ENCODE data around the gene NMNAT2. TPM values are rescaled to one million over a fixed set of nuclear protein-coding genes. Genes with fewer than 3 reads are reported as not detected.
A peak's percentile ranks its signal among the peaks of the same experiment; 100 is the strongest.

NMNAT2 gene
- total and polyA plus RNA-seq, 2 of the 4 experiments (the other 2 are of a cell fraction) = 0.36 to 2.4 TPM

DNA sequence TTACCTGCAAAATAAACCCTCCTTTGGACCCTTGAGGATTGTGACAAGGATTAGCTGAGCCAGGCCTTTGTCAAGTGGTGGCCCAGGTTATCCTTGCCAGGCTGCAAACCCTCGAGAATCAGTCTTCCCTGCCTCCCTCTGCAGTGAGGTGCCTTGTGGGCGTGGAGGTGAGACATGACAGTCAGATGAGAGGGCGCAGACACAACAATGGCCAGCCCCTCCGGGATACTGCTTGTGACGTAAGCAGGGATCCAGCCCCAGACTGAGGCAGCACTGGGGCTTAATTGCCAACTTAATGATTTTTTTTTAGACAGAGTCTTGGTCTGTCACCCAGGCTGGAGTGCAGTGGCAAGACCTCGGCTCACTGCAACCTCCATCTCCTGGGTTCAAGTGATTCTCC is 127.6 kb downstream of the NMNAT2 start:
- DNase-seq (no peak), ATAC-seq (ENCODE audit: low read depth) (no peak)
- Histone ChIP-seq H2BK15ac (ENCODE audit: low read depth, low read length) (0 out of 3 replicates have a peak overlapping the region, but pooled peaks have one; percentile 28), H3K18ac (ENCODE audit: low read depth, low read length) (no peak overlapping the region), H3K79me1 (ENCODE audit: low read depth in 1 of 2, low read length in 2 of 2) (no peaks in the 10 kb centered on the region), H3K4me2 (ENCODE audit: low read depth, low read length) (no peak overlapping the region), H3K14ac (replicated peaks; ENCODE audit: low read depth, low read length) (no peak overlapping the region), H2BK5ac (ENCODE audit: low read depth, low read length, poor library complexity, severe bottlenecking) (no peak overlapping the region), H2BK20ac (ENCODE audit: low read depth, low read length) (peak overlapping the region; percentile 1), H3K36me3 (ENCODE audit: control insufficient read depth, insufficient read depth, low read length) (no peaks in the 10 kb centered on the region), H2AFZ (replicated peaks; ENCODE audit: low read length, poor library complexity) (no peak overlapping the region), H4K91ac (ENCODE audit: insufficient read depth, low read depth, low read length) (no peak overlapping the region), H4K8ac (ENCODE audit: low read depth in 2 of 2, low read length in 2 of 2) (no peak overlapping the region), H3K4me3 (ENCODE audit: insufficient read depth, low read depth, low read length) (no peak overlapping the region), H3K27me3 (ENCODE audit: control insufficient read depth, insufficient read depth, low read length) (no peaks in the 10 kb centered on the region), H4K5ac (ENCODE audit: low read depth, low read length) (no peak overlapping the region), H3K9ac (ENCODE audit: low read depth, low read length) (no peak overlapping the region), H3K9me1 (ENCODE audit: insufficient read depth, low read length) (peaks cover 12% of the 10 kb centered on the region; the same call in 1 of the 2 replicates), H3K9me3 (ENCODE audit: control insufficient read depth, insufficient read depth, low read length) (0 out of 2 replicates have a peak, but pooled peaks cover 2% of the 10 kb centered on the region), H2AK5ac (ENCODE audit: low read depth, low read length) (no peak overlapping the region), H2BK120ac (ENCODE audit: low read depth, low read length) (no peak overlapping the region), H3K23ac (ENCODE audit: low read depth, low read length) (no peak overlapping the region), H3K56ac (ENCODE audit: extremely low read depth, insufficient read depth, low read length) (no peak overlapping the region), H3K27ac (ENCODE audit: insufficient read depth, low read length) (no peak overlapping the region), H2AK9ac (replicated peaks; ENCODE audit: low read depth, low read length, poor library complexity) (no peak overlapping the region), H3K4ac (ENCODE audit: low read depth, low read length) (peak overlapping the region; percentile 50; the same call in 1 of the 2 replicates), H4K20me1 (ENCODE audit: insufficient read depth, low read length) (no peaks in the 10 kb centered on the region), H3K4me1 (ENCODE audit: control insufficient read depth, insufficient read depth, low read length) (peaks cover 15% of the 10 kb centered on the region)
- dilution Hi-C loops (cut with HindIII; ENCODE audit: low sequenced_read_pairs, unreplicated experiment) = no loop called here
- CTCF ChIA-PET = no interaction called here
- WGBS, 2 experiments (ENCODE audit: extremely low coverage in 2 of 2, insufficient read length in 1 of 2) = 71% methylated on average over 4 of the region's 6 CpGs; no CpG with 5 or more reads in 1 of the 2 experiments
- no peak for TF ChIP-seq SMC3 (IDR thresholded peaks at IDR 0.05; ENCODE audit: low read depth, low read length)
- in situ Hi-C loops (cut with MboI; ENCODE audit: low sequenced_read_pairs) = no loop called here
- no TSS peak for BruUV-seq (replicated peaks)
- POLR2A ChIA-PET (ENCODE audit: unreplicated experiment) = no interaction called here
- intact Hi-C loops (cut with micrococcal nuclease) = no loop called here

All from IMR-90 (cell line).